Measurements from ENCODE around the gene PLA2G5.

DNA sequence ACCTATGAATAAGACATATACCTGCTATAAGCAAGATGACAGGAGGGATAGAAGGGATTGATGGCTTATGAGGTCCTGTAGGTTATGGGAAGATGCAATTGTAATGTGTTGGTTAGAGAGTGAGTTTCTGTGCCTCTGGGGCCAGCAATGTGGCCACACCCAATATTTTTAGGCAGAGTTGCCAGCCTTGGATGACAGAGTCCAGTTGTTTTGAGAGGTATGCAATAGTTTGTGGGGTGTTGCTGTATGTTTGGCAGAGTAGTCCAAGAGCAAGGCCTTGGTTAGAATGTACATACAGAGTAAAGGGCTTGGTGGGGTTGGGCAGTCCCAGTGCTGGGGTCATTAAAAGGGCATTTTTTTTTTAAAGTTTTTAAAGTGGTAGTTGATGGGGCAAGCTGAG, 36.6 kb upstream of the PLA2G5 start:
- TF ChIP-seq EZH2 (optimal IDR thresholded peaks at IDR 0.05; ENCODE audit: low read depth, low read length), result no peak
- no peak for TF ChIP-seq CTCF (IDR thresholded peaks at IDR 0.05; ENCODE audit: low read length)
- TF ChIP-seq EZH2phosphoT487 (IDR thresholded peaks at IDR 0.05; ENCODE audit: low read length), result no peak

Data from MM.1S (cell line).